ENCODE data around the gene ARL15. TPM values are rescaled to one million over a fixed set of nuclear protein-coding genes. Genes with fewer than 3 reads are reported as not detected.
"Not testable (repeated sequence)": the region's sequence is repeated elsewhere in the genome, so short reads cannot be mapped to it uniquely, and the experiment has no call there.

The ARL15 gene
- total RNA-seq, 1 donor from 2014 or later = 52.6 TPM

DNA sequence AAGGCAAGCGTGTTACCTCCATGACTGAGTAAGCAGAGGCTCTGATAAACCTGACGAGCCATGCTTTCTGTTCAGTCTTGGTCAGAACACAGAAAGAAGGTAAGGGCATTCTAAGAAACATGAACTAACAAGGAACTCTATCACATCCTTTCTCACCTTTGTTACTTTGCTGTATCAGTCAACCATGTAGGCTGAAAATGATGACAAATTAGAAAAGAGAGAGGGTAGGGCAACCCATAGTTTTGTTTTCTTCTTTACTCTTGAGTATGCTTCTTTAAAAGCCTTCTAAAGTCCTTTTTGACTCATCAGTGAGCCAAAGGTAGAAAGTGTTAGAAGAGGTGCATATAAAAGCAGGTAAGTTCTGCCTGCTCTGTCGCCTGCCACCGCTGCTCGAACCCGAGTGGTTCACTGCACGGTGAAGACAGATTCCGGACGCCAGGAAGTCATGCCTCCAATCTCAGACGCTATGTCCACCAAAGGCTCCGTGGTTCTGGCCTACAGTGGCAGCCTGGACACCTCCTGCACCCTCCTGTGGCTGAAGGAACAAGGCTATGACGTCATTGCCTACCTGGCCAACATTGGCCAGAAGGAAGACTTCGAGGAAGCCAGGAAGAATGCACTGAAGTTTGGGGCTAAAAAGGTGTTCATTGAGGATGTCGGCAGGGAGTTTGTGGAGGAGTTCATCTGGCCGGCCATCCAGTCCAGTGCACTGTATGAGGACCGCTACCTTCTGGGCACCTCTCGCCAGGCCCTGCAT, 451.5 kb downstream of the ARL15 start:
- no peak for DNase-seq (ENCODE audit: low read depth, low spot score)

DNA sequence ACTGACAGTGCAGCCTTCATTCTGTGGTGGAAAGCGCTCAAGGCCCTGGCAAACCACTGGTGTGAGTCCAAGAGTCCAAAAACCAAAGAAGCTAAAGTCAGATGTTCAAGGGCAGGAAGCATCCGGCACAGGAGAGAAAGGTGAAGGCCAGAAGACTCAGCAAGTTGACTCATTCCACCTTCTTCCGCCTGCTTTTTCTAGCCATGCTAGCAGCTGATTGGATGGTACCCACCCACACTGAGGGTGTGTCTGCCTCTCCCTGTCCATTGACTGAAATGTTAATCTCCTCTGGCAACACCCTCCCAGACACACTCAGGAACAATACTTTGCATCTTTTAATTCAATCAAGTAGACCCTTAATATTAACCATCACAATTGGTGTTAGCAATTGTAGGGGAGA, 453.9 kb downstream of the ARL15 start:
- DNase-seq (ENCODE audit: low read depth, low spot score) = no peak

DNA sequence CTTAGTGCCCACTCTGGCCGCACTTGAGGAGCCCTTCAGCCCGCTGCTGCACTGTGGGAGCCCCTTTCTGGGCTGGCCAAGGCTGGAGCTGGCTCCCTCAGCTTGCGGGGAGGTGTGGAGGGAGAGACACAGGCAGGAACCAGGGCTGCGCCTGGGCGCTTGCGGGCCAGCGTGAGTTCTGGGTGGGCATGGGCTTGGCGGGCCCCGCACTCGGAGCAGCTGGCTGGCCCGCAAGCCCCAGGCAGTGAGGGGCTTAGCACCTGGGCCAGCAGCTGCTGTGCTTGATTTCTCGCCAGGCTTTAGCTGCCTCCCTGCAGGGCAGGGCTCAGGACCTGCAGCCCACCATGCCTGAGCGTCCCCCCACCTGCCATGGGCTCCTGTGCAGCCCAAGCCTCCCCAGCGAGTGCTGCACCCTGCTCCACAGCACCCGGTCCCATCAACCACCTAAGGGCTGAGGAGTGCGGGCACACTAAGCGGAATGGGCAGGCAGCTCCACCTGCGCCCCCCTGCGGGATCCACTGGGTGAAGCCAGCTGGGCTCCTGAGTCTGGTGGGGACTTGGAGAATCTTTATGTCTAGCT, 473.4 kb downstream of the ARL15 start:
- not testable (repeated sequence) for DNase-seq (ENCODE audit: low read depth, low spot score)

DNA sequence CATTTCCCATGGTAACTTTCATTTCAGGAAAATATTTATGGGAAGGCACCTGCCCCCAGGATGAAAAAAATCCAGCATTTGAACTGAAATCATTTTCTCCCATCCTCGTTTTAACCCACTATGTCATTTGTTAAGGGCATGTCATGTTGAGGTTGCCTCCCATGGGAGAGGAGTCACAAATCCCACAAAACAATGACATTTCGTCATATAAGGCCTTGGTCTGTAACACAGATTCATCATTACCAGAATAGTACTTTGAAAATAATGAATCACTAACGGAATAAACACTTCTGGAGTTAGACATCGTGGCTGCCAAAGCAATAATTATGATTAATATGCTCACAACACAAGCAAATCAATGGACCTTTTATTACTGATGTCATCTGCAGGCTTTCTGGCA, 475.9 kb downstream of the ARL15 start:
- DNase-seq (ENCODE audit: low read depth, low spot score) = no peak

Other genes starting within 250 kb of the ARL15 start
- gene HSPB3, start 145.1 kb upstream of the ARL15 start, total RNA-seq = not detected in 2 replicates
- gene SNX18, start 207.2 kb upstream of the ARL15 start, total RNA-seq = 42.1 and 54.7 TPM in 2 replicates

Data from pulmonary artery endothelial cell (primary cell).